Mucosa of descending colon (tissue), 3 donors: ENCODE data around the gene CPED1. TPM values are rescaled to one million over a fixed set of nuclear protein-coding genes. Genes with fewer than 3 reads are reported as not detected.

Experiments used
- ATAC-seq: fragments of 200-7000 bp; cut with Tn5 transposase; one replicate; pipeline ENCODE4 v1.9.1; 2020; ENCODE audit warnings: mild to moderate bottlenecking, moderate library complexity
- DNase-seq, 3 donors: peaks; one replicate each; pipeline ENCODE4 v3.0.0-alpha.2; 2020
- H3K36me3 ChIP-seq: fragments of 200-600 bp; one replicate; pipeline ENCODE4 v1.8.0; 2021; ENCODE audit warnings: low read depth, mild to moderate bottlenecking
- H3K4me1 ChIP-seq: fragments of 200-600 bp; one replicate; pipeline ENCODE4 v1.8.0; 2021; ENCODE audit warnings: low read depth, mild to moderate bottlenecking
- H3K4me3 ChIP-seq: fragments of 200-600 bp; one replicate; pipeline ENCODE4 v1.8.0; 2021; ENCODE audit warnings: mild to moderate bottlenecking
- H3K9me3 ChIP-seq: fragments of 200-600 bp; one replicate; pipeline ENCODE4 v1.8.0; 2021; ENCODE audit warnings: mild to moderate bottlenecking
- CTCF ChIP-seq: fragments of 200-600 bp; IDR thresholded peaks from one replicate; pipeline ENCODE4 v1.8.0; 2022; ENCODE audit warnings: antibody characterized with exemption, mild to moderate bottlenecking
- intact Hi-C, 2 donors: fragments of 100-400 bp; cut with DNase I in 1 of 2; cut with micrococcal nuclease in 1 of 2; formaldehyde crosslinking; loops; one replicate each; pipeline versions ENCODE4 v1.11.0 to v1.11.1; 2022; cut with DNase I, micrococcal nuclease
- total RNA-seq, 3 donors: library from RNA; stranded (reverse); fragmentation: NEBNext Ultra II Directional in 2 of 3; extraction: Animal tissue kit (Norgen Biotek cat#: 25700) in 2 of 3; gene quantifications; one replicate each; pipeline versions ENCODE4 v1.2.1 to v1.2.4, GENCODE V29; 2021 to 2023
- donor health status: DM: no; HTN: no; CAD: no; lungs with moderate emphysema.
- donor health status: DM: no; HTN: no; CAD: no.
- donor health status: DM: no; HTN: yes; CAD: no.

The CPED1 gene
- total RNA-seq, 3 donors from 2014 or later: 6.5 to 67.7 (median 8.8) TPM

- Histone ChIP-seq H3K36me3 (no peaks in the 10 kb centered on the region), H3K9me3 (no peaks in the 10 kb centered on the region), H3K4me3 (no peak overlapping the region), H3K4me1 (peaks cover 10% of the 10 kb centered on the region)
- intact Hi-C loops: no loop called here
- ATAC-seq (no peak), DNase-seq (no peak)
- TF ChIP-seq CTCF: no peak
Measured at GRCh38 chr7:120991161-120991560, 2.6 kb downstream of the CPED1 start.

- Histone ChIP-seq H3K9me3 (no peaks in the 10 kb centered on the region), H3K4me1 (peaks cover 10% of the 10 kb centered on the region), H3K4me3 (no peak overlapping the region), H3K36me3 (no peaks in the 10 kb centered on the region)
- no peak for ATAC-seq
- intact Hi-C loops: no loop called here
- TF ChIP-seq CTCF: no peak
- no peak for DNase-seq
Measured at GRCh38 chr7:120991581-120991980, 3.1 kb downstream of the CPED1 start.

- intact Hi-C loops: no loop called here
- no peak for DNase-seq
- Histone ChIP-seq H3K36me3 (no peaks in the 10 kb centered on the region), H3K4me3 (no peak overlapping the region), H3K9me3 (no peaks in the 10 kb centered on the region), H3K4me1 (peaks cover 10% of the 10 kb centered on the region)
- TF ChIP-seq CTCF: no peak
- no peak for ATAC-seq
Measured at GRCh38 chr7:120992272-120992964, 3.9 kb downstream of the CPED1 start.

- Histone ChIP-seq H3K4me3 (no peak overlapping the region), H3K9me3 (no peaks in the 10 kb centered on the region), H3K36me3 (no peaks in the 10 kb centered on the region), H3K4me1 (peaks cover 7% of the 10 kb centered on the region)
- intact Hi-C loops: no loop called here
- no peak for DNase-seq
- ATAC-seq: no peak
- TF ChIP-seq CTCF: no peak
Measured at GRCh38 chr7:120992965-120993494, 4.5 kb downstream of the CPED1 start.

- intact Hi-C loops: no loop called here
- Histone ChIP-seq H3K4me1 (peaks cover under 1% of the 10 kb centered on the region), H3K9me3 (no peaks in the 10 kb centered on the region), H3K4me3 (no peak overlapping the region), H3K36me3 (no peaks in the 10 kb centered on the region)
- no peak for TF ChIP-seq CTCF
- no peak for DNase-seq
- ATAC-seq: no peak
Measured at GRCh38 chr7:120993553-120994191, 5.2 kb downstream of the CPED1 start.
